GM19467 (cell line): ENCODE results near the gene VPS8.
"Not testable (repeated sequence)": the region's sequence is repeated elsewhere in the genome, so short reads cannot be mapped to it uniquely, and the experiment has no call there.

Experiments used
- ATAC-seq: cut with Tn5 transposase; IDR thresholded peaks from one replicate; pipeline ENCODE4 v1.9.1; 2021; ENCODE audit warnings: mild to moderate bottlenecking, moderate library complexity; ENCODE audit not compliant: unreplicated experiment

VPS8 gene

GRCh38 chr3:184864000-184864399 lies 52.0 kb downstream of the VPS8 start:
- no peak for ATAC-seq

- no peak for ATAC-seq
These were observed 56.5 kb downstream of the VPS8 start for GRCh38 chr3:184868477-184868876.

- no peak for ATAC-seq
These were observed 60.2 kb downstream of the VPS8 start for GRCh38 chr3:184872200-184872599.

- ATAC-seq, result no peak
These were observed 61.2 kb downstream of the VPS8 start for GRCh38 chr3:184873141-184873540.

GRCh38 chr3:184874709-184875644 lies 63.0 kb downstream of the VPS8 start:
- no peak for ATAC-seq

GRCh38 chr3:184880276-184881019 lies 68.5 kb downstream of the VPS8 start:
- ATAC-seq, result no peak

- ATAC-seq, result peak; percentile 80
These were observed 72.5 kb downstream of the VPS8 start for GRCh38 chr3:184884359-184885017.

GRCh38 chr3:184885112-184885511 lies 73.1 kb downstream of the VPS8 start:
- ATAC-seq, result no peak

GRCh38 chr3:184887574-184887973 lies 75.6 kb downstream of the VPS8 start:
- no peak for ATAC-seq

GRCh38 chr3:184889312-184889904 lies 77.4 kb downstream of the VPS8 start:
- no peak for ATAC-seq

- ATAC-seq, result no peak
These were observed 82.1 kb downstream of the VPS8 start for GRCh38 chr3:184894051-184894450.

GRCh38 chr3:184895350-184895749 lies 83.4 kb downstream of the VPS8 start:
- ATAC-seq, result no peak

GRCh38 chr3:184896336-184896735 lies 84.4 kb downstream of the VPS8 start:
- ATAC-seq, result no peak

- no peak for ATAC-seq
These were observed 88.1 kb downstream of the VPS8 start for GRCh38 chr3:184899953-184900595.

GRCh38 chr3:184907031-184907430 lies 95.1 kb downstream of the VPS8 start:
- ATAC-seq, result not testable (repeated sequence)

GRCh38 chr3:184907681-184908649 lies 96.0 kb downstream of the VPS8 start:
- ATAC-seq, result no peak

- ATAC-seq, result no peak
These were observed 96.9 kb downstream of the VPS8 start for GRCh38 chr3:184908859-184909258.

GRCh38 chr3:184910664-184911063 lies 98.7 kb downstream of the VPS8 start:
- no peak for ATAC-seq

- ATAC-seq, result no peak
These were observed 99.6 kb downstream of the VPS8 start for GRCh38 chr3:184911570-184911969.
